Endodermal cell (in vitro differentiated cells): ENCODE measurements around the gene MSL2. TPM values are rescaled to one million over a fixed set of nuclear protein-coding genes. Genes with fewer than 3 reads are reported as not detected.

Experiments
- DNase-seq: peaks from one replicate; pipeline ENCODE4 v3.0.0-alpha.2; 2017
- H3K27ac ChIP-seq: 2 replicates; pipeline ENCODE4 v1.5.1; 2013; ENCODE audit warnings: mild to moderate bottlenecking, low read depth, low read length, moderate library complexity
- H3K27me3 ChIP-seq: 2 replicates; pipeline ENCODE4 v1.6.1; 2013; ENCODE audit warnings: mild to moderate bottlenecking, low read length, moderate library complexity; ENCODE audit not compliant: insufficient read depth, control insufficient read depth, poor library complexity, severe bottlenecking
- H3K36me3 ChIP-seq: 2 replicates; pipeline ENCODE4 v1.7.0; 2013; ENCODE audit warnings: mild to moderate bottlenecking, low read length, moderate library complexity; ENCODE audit not compliant: control insufficient read depth, insufficient read depth
- H3K4me1 ChIP-seq: one replicate; pipeline ENCODE4 v1.7.0; 2013; ENCODE audit warnings: low read length; ENCODE audit not compliant: control insufficient read depth, insufficient read depth
- H3K4me3 ChIP-seq: 2 replicates; pipeline ENCODE4 v1.5.1; 2013; ENCODE audit warnings: mild to moderate bottlenecking, low read length, moderate library complexity
- H3K9ac ChIP-seq: 2 replicates; pipeline ENCODE4 v1.6.1; 2013; ENCODE audit warnings: mild to moderate bottlenecking, low read length, moderate library complexity; ENCODE audit not compliant: poor library complexity, severe bottlenecking; ENCODE audit errors: extremely low read depth
- H3K9me3 ChIP-seq: 2 replicates; pipeline ENCODE4 v1.6.1; 2013; ENCODE audit warnings: mild to moderate bottlenecking, low read length, moderate library complexity; ENCODE audit not compliant: control insufficient read depth
- H3K27ac Mint-ChIP-seq: 2 replicates; pipeline ENCODE4 v1.8.0; 2020; ENCODE audit warnings: mixed read lengths
- H3K27me3 Mint-ChIP-seq: 2 replicates; pipeline ENCODE4 v1.8.0; 2021; ENCODE audit warnings: mild to moderate bottlenecking, mixed read lengths; ENCODE audit not compliant: insufficient read depth
- H3K36me3 Mint-ChIP-seq: 2 replicates; pipeline ENCODE4 v1.8.0; 2020; ENCODE audit warnings: low read depth, mixed read lengths
- H3K4me1 Mint-ChIP-seq: 2 replicates; pipeline ENCODE4 v1.8.0; 2020; ENCODE audit warnings: mixed read lengths
- H3K4me3 Mint-ChIP-seq: 2 replicates; pipeline ENCODE4 v1.8.0; 2020; ENCODE audit warnings: mild to moderate bottlenecking, moderate library complexity, mixed read lengths
- H3K9me3 Mint-ChIP-seq: 2 replicates; pipeline ENCODE4 v1.8.0; 2020; ENCODE audit warnings: mild to moderate bottlenecking, mixed read lengths
- WGBS, 2 experiments: methylation state at CpG; one replicate each; pipeline versions ENCODE4 v1.1.5 to v1.1.7; 2013; ENCODE audit warnings: missing lambda C conversion rate in 2 of 2, mixed read lengths in 1 of 2; ENCODE audit not compliant: insufficient coverage in 1 of 2, insufficient read length in 1 of 2; 5-methylcytosine and 5-hydroxymethylcytosine counted together
- long read RNA-seq, 4 experiments: library from polyadenylated mRNA in 2 of 4; library from RNA in 1 of 4; library from capped mRNA in 1 of 4; stranded (forward) in 3 of 4; unstranded in 1 of 4; transcript quantifications; one replicate each; pipeline ENCODE4 v2.0.0, GENCODE V29; 2020 to 2021; ENCODE audit warnings: inconsistent platforms in 1 of 4
- polyA plus RNA-seq, 2 experiments: library from polyadenylated mRNA; stranded (reverse); fragments of 50-300 nt; gene quantifications; one replicate each; pipeline ENCODE4 v1.2.3, GENCODE V29; 2013
- total RNA-seq, 2 donors: library from RNA; stranded (reverse); fragmentation: NEBNext Ultra II Directional in 1 of 2; extraction: Animal tissue kit (Norgen Biotek cat#: 25700) in 1 of 2; gene quantifications; 2 replicates in 1 of 2; 3 replicates in 1 of 2; pipeline ENCODE4 v1.2.1, GENCODE V29; 2021
- TF ChIP-seq, protein P1 (sequence below): fragments of 200-600 bp; sonication (generic); conservative IDR thresholded peaks from 2 replicates; pipeline ENCODE4 v1.5.0; 2021; ENCODE audit warnings: antibody characterized with exemption, mild to moderate bottlenecking

The MSL2 gene
- total RNA-seq, result 10 to 100 TPM; 35.1 to 45.7 TPM
- 37.2 TPM for polyA plus RNA-seq (2013, experiment 1 of 2)
- 34.9 TPM for polyA plus RNA-seq (2013, experiment 2 of 2)
- long read RNA-seq, experiment 1, full-length matches to known transcripts, result 2 of 10 reads
- long read RNA-seq, experiment 1, partial matches to known transcripts, result 0 of 10 reads
- long read RNA-seq, experiment 1, other reads (novel, unspliced or antisense), result 8 of 10 reads
- long read RNA-seq, experiment 2, full-length matches to known transcripts, result 34 of 39 reads
- long read RNA-seq, experiment 2, partial matches to known transcripts, result 3 of 39 reads
- long read RNA-seq, experiment 2, other reads (novel, unspliced or antisense), result 2 of 39 reads
- long read RNA-seq, experiment 3, full-length matches to known transcripts, result 10 of 14 reads
- long read RNA-seq, experiment 3, partial matches to known transcripts, result 0 of 14 reads
- long read RNA-seq, experiment 3, other reads (novel, unspliced or antisense), result 4 of 14 reads
- long read RNA-seq, experiment 4, full-length matches to known transcripts, result 1 of 2 reads
- long read RNA-seq, experiment 4, partial matches to known transcripts, result 0 of 2 reads
- long read RNA-seq, experiment 4, other reads (novel, unspliced or antisense), result 1 of 2 reads

DNA sequence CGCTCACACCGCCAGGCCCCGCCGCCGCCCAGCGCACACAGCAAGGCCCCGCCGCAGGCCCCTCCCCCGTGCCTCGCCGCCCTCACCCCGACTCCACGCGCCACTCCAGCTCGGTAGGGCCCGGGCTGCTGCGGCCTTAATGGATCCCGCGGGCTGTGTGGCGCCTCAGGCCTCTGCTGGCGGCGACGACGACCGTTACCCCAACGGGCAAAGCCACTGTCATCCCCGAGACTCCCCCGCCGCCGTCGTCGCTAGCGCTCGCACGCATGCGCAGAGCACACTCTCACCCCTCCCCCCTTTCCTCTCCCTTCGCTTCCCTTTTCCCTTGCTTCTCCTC is at the start of gene MSL2:
MSL2 (minus strand) TSS at position 272 of the 337 bp plus-strand sequence. CDS start 1,222 bp downstream, outside the sequence.
- Mint-ChIP-seq H3K27ac (peak within 1 kb of the TSS; percentile 98), H3K36me3 (peaks cover 6% of the 10 kb centered on the region), H3K4me3 (peak within 1 kb of the TSS; percentile 89), H3K27me3 (no peaks in the 10 kb centered on the region), H3K4me1 (peaks cover 32% of the 10 kb centered on the region), H3K9me3 (peaks cover 9% of the 10 kb centered on the region)
- Histone ChIP-seq H3K36me3 (no peaks in the 10 kb centered on the region), H3K9me3 (peaks cover 8% of the 10 kb centered on the region), H3K9ac (peak within 1 kb of the TSS; percentile 94), H3K4me3 (peak within 1 kb of the TSS; percentile 100), H3K27me3 (no peaks in the 10 kb centered on the region), H3K27ac (peak within 1 kb of the TSS; percentile 99), H3K4me1 (peaks cover 8% of the 10 kb centered on the region)
- TF ChIP-seq, protein P1, sequence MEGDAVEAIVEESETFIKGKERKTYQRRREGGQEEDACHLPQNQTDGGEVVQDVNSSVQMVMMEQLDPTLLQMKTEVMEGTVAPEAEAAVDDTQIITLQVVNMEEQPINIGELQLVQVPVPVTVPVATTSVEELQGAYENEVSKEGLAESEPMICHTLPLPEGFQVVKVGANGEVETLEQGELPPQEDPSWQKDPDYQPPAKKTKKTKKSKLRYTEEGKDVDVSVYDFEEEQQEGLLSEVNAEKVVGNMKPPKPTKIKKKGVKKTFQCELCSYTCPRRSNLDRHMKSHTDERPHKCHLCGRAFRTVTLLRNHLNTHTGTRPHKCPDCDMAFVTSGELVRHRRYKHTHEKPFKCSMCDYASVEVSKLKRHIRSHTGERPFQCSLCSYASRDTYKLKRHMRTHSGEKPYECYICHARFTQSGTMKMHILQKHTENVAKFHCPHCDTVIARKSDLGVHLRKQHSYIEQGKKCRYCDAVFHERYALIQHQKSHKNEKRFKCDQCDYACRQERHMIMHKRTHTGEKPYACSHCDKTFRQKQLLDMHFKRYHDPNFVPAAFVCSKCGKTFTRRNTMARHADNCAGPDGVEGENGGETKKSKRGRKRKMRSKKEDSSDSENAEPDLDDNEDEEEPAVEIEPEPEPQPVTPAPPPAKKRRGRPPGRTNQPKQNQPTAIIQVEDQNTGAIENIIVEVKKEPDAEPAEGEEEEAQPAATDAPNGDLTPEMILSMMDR, result no peak
- no peak for DNase-seq
- WGBS, 2 experiments, result 0% methylated on average over 12 to 37 of the region's 37 CpGs

DNA sequence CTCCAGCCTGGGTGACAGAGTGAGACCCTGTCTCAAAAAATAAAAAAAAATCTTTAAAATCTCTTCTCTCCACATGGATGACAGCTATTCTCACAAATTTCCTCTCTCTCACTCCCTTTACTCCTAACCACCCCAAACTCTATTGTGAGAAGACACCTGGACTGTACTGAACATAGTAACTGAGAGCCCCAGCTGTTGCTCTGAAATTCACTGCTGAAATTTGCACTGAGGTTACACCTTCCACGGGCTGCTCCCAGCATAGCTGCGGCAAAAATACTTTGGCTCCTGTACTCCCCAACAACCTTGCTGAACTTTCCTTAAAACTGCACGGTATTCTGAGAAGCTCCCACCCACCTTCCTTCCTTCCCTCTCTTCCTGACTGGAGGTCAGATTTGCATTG is 49.6 kb upstream of the MSL2 start:
- H3K9ac ChIP-seq, result no peak overlapping the region
- H3K27me3 ChIP-seq, result peaks cover 15% of the 10 kb centered on the region
- no peaks in the 10 kb centered on the region for H3K36me3 Mint-ChIP-seq
- H3K4me3 ChIP-seq, result no peak overlapping the region
- DNase-seq, result no peak
- TF ChIP-seq, protein P1, result no peak
- no peaks in the 10 kb centered on the region for H3K36me3 ChIP-seq
- H3K4me3 Mint-ChIP-seq, result no peak overlapping the region
- no peak overlapping the region for H3K27ac Mint-ChIP-seq
- H3K4me1 Mint-ChIP-seq, result peaks cover 17% of the 10 kb centered on the region
- WGBS, 2 experiments, result 87 to 89% methylated on average over 3 of the region's 3 CpGs
- H3K9me3 Mint-ChIP-seq, result no peaks in the 10 kb centered on the region
- H3K27ac ChIP-seq, result no peak overlapping the region
- peaks cover 7% of the 10 kb centered on the region for H3K4me1 ChIP-seq
- peaks cover 21% of the 10 kb centered on the region for H3K27me3 Mint-ChIP-seq
- no peaks in the 10 kb centered on the region for H3K9me3 ChIP-seq

GRCh38 chr3:136239094-136239493 is 43.0 kb upstream of the MSL2 start:
- TF ChIP-seq, protein P1, result no peak
- Mint-ChIP-seq H3K27me3 (peaks cover 31% of the 10 kb centered on the region), H3K27ac (no peak overlapping the region), H3K9me3 (no peaks in the 10 kb centered on the region), H3K36me3 (no peaks in the 10 kb centered on the region), H3K4me3 (no peak overlapping the region), H3K4me1 (peaks cover 28% of the 10 kb centered on the region)
- no peak overlapping the region for H3K9ac ChIP-seq
- peaks cover 19% of the 10 kb centered on the region for H3K27me3 ChIP-seq
- peaks cover 4% of the 10 kb centered on the region for H3K4me1 ChIP-seq
- no peak overlapping the region for H3K27ac ChIP-seq
- no peaks in the 10 kb centered on the region for H3K9me3 ChIP-seq
- no CpG with 5 or more reads among the region's 1 CpG for WGBS, 2 experiments
- DNase-seq, result no peak
- no peak overlapping the region for H3K4me3 ChIP-seq
- H3K36me3 ChIP-seq, result no peaks in the 10 kb centered on the region
